ENCODE measurements around the gene MAPK14.

The MAPK14 gene

DNA sequence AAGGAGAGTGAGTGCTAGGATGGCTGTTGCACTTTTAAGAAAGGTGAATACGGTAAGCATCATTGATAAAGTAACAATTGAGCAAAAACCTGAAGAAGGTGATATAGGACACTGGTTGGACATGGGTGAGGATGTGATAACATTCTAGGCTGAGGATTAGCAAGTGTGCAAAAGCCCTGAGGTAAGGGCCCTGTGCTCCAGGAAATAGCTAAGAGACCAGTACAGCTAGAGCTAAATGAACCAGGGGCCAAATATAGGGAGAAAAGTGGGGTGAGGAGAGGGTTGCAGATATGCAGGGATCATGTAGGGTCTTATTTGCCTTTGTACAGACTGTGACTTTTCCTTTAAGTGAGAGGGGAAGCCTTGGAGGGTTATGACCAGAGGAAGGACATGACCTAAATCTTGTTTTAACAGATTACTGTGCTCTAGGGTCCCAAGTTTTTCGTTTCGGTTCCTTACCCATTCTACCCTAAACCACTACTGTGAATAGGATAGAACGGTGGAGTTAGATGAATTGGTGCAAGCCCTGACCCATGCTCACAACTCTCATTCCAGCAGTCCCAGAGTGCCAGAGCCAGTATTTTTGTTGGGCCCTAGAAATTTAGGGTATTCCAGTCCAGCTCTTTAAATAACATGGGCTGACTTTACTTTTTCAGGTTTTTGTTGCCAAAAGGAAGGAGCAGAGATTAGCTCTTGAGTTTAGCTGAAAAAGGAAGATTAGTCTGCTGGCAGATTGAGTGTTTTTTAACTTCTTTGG is 10.7 kb downstream of the MAPK14 start:
- TF ChIP-seq CTCF (IDR thresholded peaks at IDR 0.05; ENCODE audit: low read depth, low read length), result no peak
- no peak overlapping the region for H3K4me3 ChIP-seq (ENCODE audit: low read depth, low read length)

DNA sequence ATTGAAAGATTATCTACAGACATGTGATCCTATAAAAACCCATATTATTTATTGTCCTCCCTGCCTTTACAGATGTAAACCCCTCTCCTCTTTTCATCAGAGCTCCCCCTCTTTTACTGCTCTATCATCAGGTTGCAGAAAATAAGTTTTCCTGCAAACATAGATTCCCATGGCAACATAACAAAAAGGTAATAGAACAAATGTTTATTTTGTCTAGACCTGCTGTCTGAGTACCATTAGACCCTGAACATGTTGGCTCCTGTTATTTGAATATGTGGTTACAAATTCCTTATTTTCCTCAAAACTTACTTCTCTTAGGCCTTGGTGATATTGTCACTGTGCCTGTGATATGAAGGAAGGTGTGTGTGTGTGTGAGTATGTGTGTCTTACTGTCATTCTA is 11.5 kb downstream of the MAPK14 start:
- TF ChIP-seq CTCF (IDR thresholded peaks at IDR 0.05; ENCODE audit: low read depth, low read length), result no peak
- H3K4me3 ChIP-seq (ENCODE audit: low read depth, low read length), result no peak overlapping the region

GRCh38 chr6:36040958-36041357 is 13.3 kb downstream of the MAPK14 start:
- no peak for TF ChIP-seq CTCF (IDR thresholded peaks at IDR 0.05; ENCODE audit: low read depth, low read length)
- no peak overlapping the region for H3K4me3 ChIP-seq (ENCODE audit: low read depth, low read length)

GRCh38 chr6:36042618-36043260 is 15.1 kb downstream of the MAPK14 start:
- H3K4me3 ChIP-seq (ENCODE audit: low read depth, low read length), result no peak overlapping the region
- no peak for TF ChIP-seq CTCF (IDR thresholded peaks at IDR 0.05; ENCODE audit: low read depth, low read length)

DNA sequence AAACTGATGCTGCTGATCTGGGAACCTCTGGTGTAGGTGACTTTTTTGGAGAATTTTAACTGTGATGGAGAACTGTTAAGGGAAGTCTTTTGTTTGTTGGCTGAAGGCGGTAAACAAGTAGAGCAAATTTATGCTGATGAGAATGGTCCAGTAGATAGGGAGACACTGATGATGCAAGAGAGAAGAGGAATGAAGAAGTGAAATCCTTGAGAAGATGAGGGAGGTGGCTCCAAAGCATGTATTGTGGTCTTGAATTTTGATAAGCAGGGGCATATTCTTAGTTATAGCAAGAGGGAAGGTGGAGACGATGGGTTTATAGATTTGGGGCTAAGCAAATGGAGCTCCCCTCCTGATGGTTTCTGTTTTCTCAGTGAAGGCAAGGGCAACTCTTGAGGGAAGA is 22.0 kb downstream of the MAPK14 start:
- no peak overlapping the region for H3K4me3 ChIP-seq (ENCODE audit: low read depth, low read length)
- no peak for TF ChIP-seq CTCF (IDR thresholded peaks at IDR 0.05; ENCODE audit: low read depth, low read length)

DNA sequence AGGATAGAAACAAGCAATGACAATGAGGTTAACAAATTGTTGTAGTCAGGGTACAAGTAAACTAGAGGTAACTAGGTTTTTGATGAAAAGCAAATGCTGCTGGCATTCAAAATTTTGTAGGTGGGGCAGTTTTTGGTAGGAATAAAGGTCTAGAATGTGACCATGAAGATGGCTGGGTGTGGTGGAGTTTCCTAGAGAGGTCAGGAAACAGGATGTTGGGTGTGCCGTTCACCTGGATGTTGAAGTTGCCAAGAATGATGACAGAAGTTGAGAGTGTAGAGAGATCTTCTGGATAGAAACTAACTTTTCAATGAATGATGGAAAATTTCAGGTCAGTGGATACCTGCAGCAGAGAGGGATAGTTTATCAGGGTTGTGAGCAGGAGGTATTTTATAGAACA is 22.7 kb downstream of the MAPK14 start:
- TF ChIP-seq CTCF (IDR thresholded peaks at IDR 0.05; ENCODE audit: low read depth, low read length), result no peak
- H3K4me3 ChIP-seq (ENCODE audit: low read depth, low read length), result no peak overlapping the region

GRCh38 chr6:36050947-36051710 is 23.5 kb downstream of the MAPK14 start:
- no peak overlapping the region for H3K4me3 ChIP-seq (ENCODE audit: low read depth, low read length)
- no peak for TF ChIP-seq CTCF (IDR thresholded peaks at IDR 0.05; ENCODE audit: low read depth, low read length)

All from WI38 (cell line).